ENCODE measurements around the gene DUS4L.

- no peak for TF ChIP-seq POLR2A (IDR thresholded peaks at IDR 0.05; ENCODE audit: low read depth, low read length)
- TF ChIP-seq SPI1 (IDR thresholded peaks at IDR 0.05; ENCODE audit: low read depth, low read length), result no peak
Observed at GRCh38 chr7:107551936-107552335, 11.8 kb upstream of the DUS4L start.

Measured in GM12891 (cell line).